ENCODE data around the gene GDPD1.
"Not testable (repeated sequence)": the region's sequence is repeated elsewhere in the genome, so short reads cannot be mapped to it uniquely, and the experiment has no call there.

The GDPD1 gene

GRCh38 chr17:59300941-59301340, 80.6 kb downstream of the GDPD1 start:
- no peak overlapping the region for H3K27ac ChIP-seq
- ChIA-PET CTCF (no interaction called here), POLR2A (ENCODE audit: low non-redundant PET) (no interaction called here)
- no peak for TF ChIP-seq CTCF (conservative IDR thresholded peaks at IDR 0.05; ENCODE audit: low read depth)
- DNase-seq (ENCODE audit: low spot score) = no peak

GRCh38 chr17:59304811-59305210, 84.5 kb downstream of the GDPD1 start:
- no peak for DNase-seq (ENCODE audit: low spot score)
- POLR2A ChIA-PET (ENCODE audit: low non-redundant PET) = no interaction called here
- no peak for TF ChIP-seq CTCF (conservative IDR thresholded peaks at IDR 0.05; ENCODE audit: low read depth)
- H3K27ac ChIP-seq = no peak overlapping the region
- CTCF ChIA-PET = no interaction called here

GRCh38 chr17:59310263-59310920, 90.1 kb downstream of the GDPD1 start:
- no peak for TF ChIP-seq CTCF (conservative IDR thresholded peaks at IDR 0.05; ENCODE audit: low read depth)
- ChIA-PET POLR2A (ENCODE audit: low non-redundant PET) (no interaction called here), CTCF (interaction anchor here (0.5 to 3.1 kb wide), 14 partner anchors 8 to 1745 kb away, joined by 3 to 51 read pairs (median 3); no protein-coding TSS in a partner anchor)
- DNase-seq (ENCODE audit: low spot score) = no peak
- H3K27ac ChIP-seq = no peak overlapping the region

- TF ChIP-seq CTCF (conservative IDR thresholded peaks at IDR 0.05; ENCODE audit: low read depth) = peak; percentile 88
- ChIA-PET CTCF (interaction anchor here (0.6 to 3.1 kb wide), 12 partner anchors 12 to 1745 kb away, joined by 3 to 51 read pairs (median 3); no protein-coding TSS in a partner anchor), POLR2A (ENCODE audit: low non-redundant PET) (no interaction called here)
- H3K27ac ChIP-seq = no peak overlapping the region
- DNase-seq (ENCODE audit: low spot score) = peak; percentile 57
Observed at GRCh38 chr17:59311051-59311468, 90.7 kb downstream of the GDPD1 start.

- CTCF ChIA-PET = interaction anchor here (0.6 to 3.1 kb wide), 7 partner anchors 18 to 582 kb away, joined by 3 to 51 read pairs (median 4); no protein-coding TSS in a partner anchor
- H3K27ac ChIP-seq; DNase-seq (ENCODE audit: low spot score); POLR2A ChIA-PET (ENCODE audit: low non-redundant PET): not testable (repeated sequence)
Observed at GRCh38 chr17:59311521-59311920, 91.2 kb downstream of the GDPD1 start.

GRCh38 chr17:59315866-59316265, 95.6 kb downstream of the GDPD1 start:
- ChIA-PET CTCF (interaction anchor here (0.5 to 0.7 kb wide), 2 partner anchors 85 to 115 kb away, joined by 3 read pairs; no protein-coding TSS in a partner anchor), POLR2A (ENCODE audit: low non-redundant PET) (no interaction called here)
- H3K27ac ChIP-seq = no peak overlapping the region
- no peak for TF ChIP-seq CTCF (conservative IDR thresholded peaks at IDR 0.05; ENCODE audit: low read depth)
- no peak for DNase-seq (ENCODE audit: low spot score)

Measured in RWPE1 (cell line).